ENCODE results near the gene BMPR1A. TPM values are rescaled to one million over a fixed set of nuclear protein-coding genes. Genes with fewer than 3 reads are reported as not detected.
"Not testable (repeated sequence)": the region's sequence is repeated elsewhere in the genome, so short reads cannot be mapped to it uniquely, and the experiment has no call there.

BMPR1A gene
- total RNA-seq, 1 experiment from 2014 or later, result 94.3 TPM

DNA sequence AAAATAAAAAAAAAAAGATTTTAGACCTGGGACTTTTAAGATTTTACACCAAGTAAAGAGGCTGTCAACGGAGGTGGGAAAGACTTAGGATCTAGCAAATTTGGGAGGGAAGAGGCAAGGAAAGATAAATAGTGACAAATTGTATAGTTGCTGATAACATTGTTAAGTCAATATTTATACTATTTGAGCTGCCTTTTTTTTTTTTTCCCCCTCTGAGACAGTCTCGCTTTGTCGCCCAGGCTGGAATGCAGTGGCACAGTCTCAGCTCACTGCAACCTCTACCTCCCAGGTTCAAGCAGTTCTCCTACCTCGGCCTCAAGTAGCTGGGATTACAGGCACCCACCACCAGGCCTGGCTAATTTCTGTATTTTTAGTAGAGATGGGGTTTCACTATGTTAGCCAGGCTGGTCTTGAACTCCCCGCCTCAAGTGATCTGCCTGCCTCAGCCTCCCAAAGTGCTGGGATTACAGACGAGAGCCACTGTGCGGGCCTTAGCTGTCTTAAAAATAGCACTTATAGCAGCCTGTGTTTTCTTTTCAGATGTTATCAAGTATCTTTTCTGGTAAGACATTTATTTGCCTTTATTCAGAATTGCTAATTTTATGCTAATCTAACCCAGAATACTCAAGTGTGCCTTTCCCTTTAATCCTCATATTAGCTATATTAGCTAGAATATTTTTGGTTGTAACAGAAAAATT lies 106.5 kb downstream of the BMPR1A start:
- Histone ChIP-seq H3K9me3 (ENCODE audit: control insufficient read depth, insufficient read depth, low read depth, low read length) (no peaks in the 10 kb centered on the region), H3K36me3 (ENCODE audit: control insufficient read depth, insufficient read depth, low read length) (no peaks in the 10 kb centered on the region), H3K27me3 (ENCODE audit: control insufficient read depth, insufficient read depth, low read length) (no peaks in the 10 kb centered on the region), H3K4me3 (ENCODE audit: low read depth in 2 of 2, low read length in 2 of 2) (no peak overlapping the region), H3K4me1 (ENCODE audit: control insufficient read depth, insufficient read depth, low read length) (no peaks in the 10 kb centered on the region), H3K27ac (ENCODE audit: low read length) (no peak overlapping the region)
- TF ChIP-seq, protein P1, sequence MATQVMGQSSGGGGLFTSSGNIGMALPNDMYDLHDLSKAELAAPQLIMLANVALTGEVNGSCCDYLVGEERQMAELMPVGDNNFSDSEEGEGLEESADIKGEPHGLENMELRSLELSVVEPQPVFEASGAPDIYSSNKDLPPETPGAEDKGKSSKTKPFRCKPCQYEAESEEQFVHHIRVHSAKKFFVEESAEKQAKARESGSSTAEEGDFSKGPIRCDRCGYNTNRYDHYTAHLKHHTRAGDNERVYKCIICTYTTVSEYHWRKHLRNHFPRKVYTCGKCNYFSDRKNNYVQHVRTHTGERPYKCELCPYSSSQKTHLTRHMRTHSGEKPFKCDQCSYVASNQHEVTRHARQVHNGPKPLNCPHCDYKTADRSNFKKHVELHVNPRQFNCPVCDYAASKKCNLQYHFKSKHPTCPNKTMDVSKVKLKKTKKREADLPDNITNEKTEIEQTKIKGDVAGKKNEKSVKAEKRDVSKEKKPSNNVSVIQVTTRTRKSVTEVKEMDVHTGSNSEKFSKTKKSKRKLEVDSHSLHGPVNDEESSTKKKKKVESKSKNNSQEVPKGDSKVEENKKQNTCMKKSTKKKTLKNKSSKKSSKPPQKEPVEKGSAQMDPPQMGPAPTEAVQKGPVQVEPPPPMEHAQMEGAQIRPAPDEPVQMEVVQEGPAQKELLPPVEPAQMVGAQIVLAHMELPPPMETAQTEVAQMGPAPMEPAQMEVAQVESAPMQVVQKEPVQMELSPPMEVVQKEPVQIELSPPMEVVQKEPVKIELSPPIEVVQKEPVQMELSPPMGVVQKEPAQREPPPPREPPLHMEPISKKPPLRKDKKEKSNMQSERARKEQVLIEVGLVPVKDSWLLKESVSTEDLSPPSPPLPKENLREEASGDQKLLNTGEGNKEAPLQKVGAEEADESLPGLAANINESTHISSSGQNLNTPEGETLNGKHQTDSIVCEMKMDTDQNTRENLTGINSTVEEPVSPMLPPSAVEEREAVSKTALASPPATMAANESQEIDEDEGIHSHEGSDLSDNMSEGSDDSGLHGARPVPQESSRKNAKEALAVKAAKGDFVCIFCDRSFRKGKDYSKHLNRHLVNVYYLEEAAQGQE (IDR thresholded peaks at IDR 0.05; ENCODE audit: insufficient read depth in 1 of 2, low read depth in 2 of 2, low read length in 1 of 2), result no peak
- TF ChIP-seq, protein P2, sequence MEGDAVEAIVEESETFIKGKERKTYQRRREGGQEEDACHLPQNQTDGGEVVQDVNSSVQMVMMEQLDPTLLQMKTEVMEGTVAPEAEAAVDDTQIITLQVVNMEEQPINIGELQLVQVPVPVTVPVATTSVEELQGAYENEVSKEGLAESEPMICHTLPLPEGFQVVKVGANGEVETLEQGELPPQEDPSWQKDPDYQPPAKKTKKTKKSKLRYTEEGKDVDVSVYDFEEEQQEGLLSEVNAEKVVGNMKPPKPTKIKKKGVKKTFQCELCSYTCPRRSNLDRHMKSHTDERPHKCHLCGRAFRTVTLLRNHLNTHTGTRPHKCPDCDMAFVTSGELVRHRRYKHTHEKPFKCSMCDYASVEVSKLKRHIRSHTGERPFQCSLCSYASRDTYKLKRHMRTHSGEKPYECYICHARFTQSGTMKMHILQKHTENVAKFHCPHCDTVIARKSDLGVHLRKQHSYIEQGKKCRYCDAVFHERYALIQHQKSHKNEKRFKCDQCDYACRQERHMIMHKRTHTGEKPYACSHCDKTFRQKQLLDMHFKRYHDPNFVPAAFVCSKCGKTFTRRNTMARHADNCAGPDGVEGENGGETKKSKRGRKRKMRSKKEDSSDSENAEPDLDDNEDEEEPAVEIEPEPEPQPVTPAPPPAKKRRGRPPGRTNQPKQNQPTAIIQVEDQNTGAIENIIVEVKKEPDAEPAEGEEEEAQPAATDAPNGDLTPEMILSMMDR (IDR thresholded peaks at IDR 0.05), result no peak
- no peak for TF ChIP-seq POLR2AphosphoS5 (IDR thresholded peaks at IDR 0.05; ENCODE audit: low read depth, low read length)
- no peak for TF ChIP-seq SIN3A (IDR thresholded peaks at IDR 0.05; ENCODE audit: borderline replicate concordance, insufficient read depth, low read depth, low read length)
- TF ChIP-seq TCF7L2 (IDR thresholded peaks at IDR 0.05; ENCODE audit: low read depth, low read length), result no peak
- POLR2A ChIA-PET, result no interaction called here
- DNase-seq (ENCODE audit: low read depth, low spot score) (no peak), ATAC-seq (no peak)
- CTCF ChIA-PET, result no interaction called here
- intact Hi-C loops (cut with micrococcal nuclease; ENCODE audit: unreplicated experiment), result no loop called here
- BruUV-seq (replicated peaks), result no TSS peak
- in situ Hi-C loops (cut with HindIII; ENCODE audit: low pct_unique_long_range_greater_than_20kb, low sequenced_read_pairs), result no loop called here

DNA sequence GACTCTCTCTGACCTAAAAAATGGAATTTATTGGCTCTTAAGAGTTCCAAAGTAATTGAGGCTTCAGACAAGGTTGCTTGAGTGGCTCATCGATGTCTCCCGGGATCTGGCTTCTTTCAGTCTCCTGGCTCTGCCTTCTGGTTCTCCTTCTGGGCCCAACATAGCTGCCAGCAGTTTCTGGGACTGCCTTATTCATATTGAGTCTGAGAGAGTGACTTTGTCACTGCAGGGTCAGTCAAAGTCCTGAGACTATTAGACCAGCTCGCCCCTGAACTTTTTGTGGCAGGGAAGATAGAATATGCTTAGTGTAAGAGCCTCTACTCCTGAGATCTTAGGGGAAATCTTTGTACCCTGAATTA lies 107.0 kb downstream of the BMPR1A start:
- Histone ChIP-seq H3K4me3 (ENCODE audit: low read depth in 2 of 2, low read length in 2 of 2) (no peak overlapping the region), H3K4me1 (ENCODE audit: control insufficient read depth, insufficient read depth, low read length) (no peaks in the 10 kb centered on the region), H3K27me3 (ENCODE audit: control insufficient read depth, insufficient read depth, low read length) (no peaks in the 10 kb centered on the region), H3K9me3 (ENCODE audit: control insufficient read depth, insufficient read depth, low read depth, low read length) (no peaks in the 10 kb centered on the region), H3K27ac (ENCODE audit: low read length) (no peak overlapping the region), H3K36me3 (ENCODE audit: control insufficient read depth, insufficient read depth, low read length) (no peaks in the 10 kb centered on the region)
- ATAC-seq, result no peak
- no peak for TF ChIP-seq SIN3A (IDR thresholded peaks at IDR 0.05; ENCODE audit: borderline replicate concordance, insufficient read depth, low read depth, low read length)
- TF ChIP-seq, protein P1 (IDR thresholded peaks at IDR 0.05; ENCODE audit: insufficient read depth in 1 of 2, low read depth in 2 of 2, low read length in 1 of 2), result no peak
- TF ChIP-seq POLR2AphosphoS5 (IDR thresholded peaks at IDR 0.05; ENCODE audit: low read depth, low read length), result no peak
- TF ChIP-seq, protein P2 (IDR thresholded peaks at IDR 0.05), result no peak
- no peak for TF ChIP-seq TCF7L2 (IDR thresholded peaks at IDR 0.05; ENCODE audit: low read depth, low read length)
- ChIA-PET CTCF (no interaction called here), POLR2A (no interaction called here)
- intact Hi-C loops (cut with micrococcal nuclease; ENCODE audit: unreplicated experiment), result no loop called here
- BruUV-seq (replicated peaks), result no TSS peak
- no peak for DNase-seq (ENCODE audit: low read depth, low spot score)
- in situ Hi-C loops (cut with HindIII; ENCODE audit: low pct_unique_long_range_greater_than_20kb, low sequenced_read_pairs), result no loop called here

DNA sequence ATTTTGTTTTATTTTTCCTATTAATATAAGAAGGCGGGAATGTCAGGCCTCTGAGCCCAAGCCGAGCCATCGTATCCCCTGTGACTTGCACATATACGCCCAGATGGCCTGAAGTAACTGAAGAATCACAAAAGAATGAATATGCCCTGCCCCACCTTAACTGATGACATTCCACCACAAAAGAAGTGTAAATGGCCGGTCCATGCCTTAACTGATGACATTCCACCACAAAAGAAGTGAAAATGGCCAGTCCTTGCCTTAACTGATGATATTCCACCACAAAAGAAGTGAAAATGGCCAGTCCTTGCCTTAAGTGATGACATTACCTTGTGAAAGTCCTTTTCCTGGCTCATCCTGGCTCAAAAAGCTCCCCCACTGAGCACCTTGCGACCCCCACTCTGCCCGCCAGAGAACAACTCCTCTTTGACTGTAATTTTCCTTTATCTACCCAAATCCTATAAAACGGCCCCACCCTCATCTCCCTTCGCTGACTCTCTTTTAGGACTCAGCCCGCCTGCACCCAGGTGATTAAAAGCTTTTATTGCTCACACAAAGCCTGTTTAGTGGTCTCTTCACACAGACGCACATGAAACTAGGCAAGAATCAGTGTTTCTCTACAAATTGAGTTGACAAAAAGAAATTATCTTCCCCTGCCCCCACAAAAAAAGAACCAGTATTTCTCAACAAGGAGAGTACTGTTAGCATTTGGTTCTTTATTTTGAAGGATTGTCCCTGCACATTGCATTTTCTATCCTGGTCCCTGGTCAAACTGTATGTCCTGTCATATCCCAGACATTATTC lies 108.8 kb downstream of the BMPR1A start:
- H3K27ac ChIP-seq (ENCODE audit: low read length); H3K4me3 ChIP-seq (ENCODE audit: low read depth in 2 of 2, low read length in 2 of 2); CTCF ChIA-PET; H3K27me3 ChIP-seq (ENCODE audit: control insufficient read depth, insufficient read depth, low read length); ATAC-seq; H3K36me3 ChIP-seq (ENCODE audit: control insufficient read depth, insufficient read depth, low read length); H3K4me1 ChIP-seq (ENCODE audit: control insufficient read depth, insufficient read depth, low read length); intact Hi-C loops (cut with micrococcal nuclease; ENCODE audit: unreplicated experiment); H3K9me3 ChIP-seq (ENCODE audit: control insufficient read depth, insufficient read depth, low read depth, low read length); in situ Hi-C loops (cut with HindIII; ENCODE audit: low pct_unique_long_range_greater_than_20kb, low sequenced_read_pairs); DNase-seq (ENCODE audit: low read depth, low spot score): not testable (repeated sequence)
- TSS peak; percentile 17 for BruUV-seq (replicated peaks)
- POLR2A ChIA-PET, result interaction anchor here (0.6 kb wide), 1 partner anchor 11 kb away, joined by 4 read pairs; no protein-coding TSS in a partner anchor

All from Panc1 (cell line).